ENCODE data around the gene COQ10A.

The COQ10A gene

GRCh38 chr12:56296295-56296694 is 29.6 kb downstream of the COQ10A start:
- TF ChIP-seq POLR2AphosphoS5 (IDR thresholded peaks at IDR 0.05; ENCODE audit: low read depth, low read length) = no peak
- no peak for TF ChIP-seq TAF1 (IDR thresholded peaks at IDR 0.05; ENCODE audit: borderline replicate concordance, insufficient read depth, low read length)
- no peak for TF ChIP-seq SIN3A (IDR thresholded peaks at IDR 0.05; ENCODE audit: borderline replicate concordance, insufficient read depth, low read length)
- TF ChIP-seq FOXP2 (optimal IDR thresholded peaks at IDR 0.05; ENCODE audit: borderline replicate concordance, extremely low read depth, extremely low read length, insufficient read depth) = no peak
- TF ChIP-seq REST (IDR thresholded peaks at IDR 0.05; ENCODE audit: insufficient read depth in 1 of 2, low read depth in 2 of 2, low read length in 2 of 2) = no peak

DNA sequence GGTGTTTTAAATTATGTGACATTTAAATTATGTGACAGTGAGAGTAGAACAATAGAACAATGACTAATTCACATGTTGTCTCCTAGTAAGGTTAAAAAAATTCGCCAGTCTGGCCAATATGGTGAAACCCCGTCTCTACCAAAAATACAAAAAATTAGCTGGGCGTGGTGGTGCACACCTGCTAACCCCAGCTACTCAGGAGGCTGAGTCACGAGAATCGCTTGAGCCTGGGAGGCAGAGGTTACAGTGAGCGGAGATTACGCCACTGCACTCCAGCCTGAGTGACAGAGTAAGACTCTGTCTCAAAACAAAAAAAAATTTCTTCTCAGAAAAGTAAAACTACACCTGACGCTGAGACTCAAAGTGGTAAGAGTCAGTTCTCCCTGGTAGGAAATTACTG is 30.7 kb downstream of the COQ10A start:
- TF ChIP-seq REST (IDR thresholded peaks at IDR 0.05; ENCODE audit: insufficient read depth in 1 of 2, low read depth in 2 of 2, low read length in 2 of 2) (no peak), TAF1 (IDR thresholded peaks at IDR 0.05; ENCODE audit: borderline replicate concordance, insufficient read depth, low read length) (no peak), SIN3A (IDR thresholded peaks at IDR 0.05; ENCODE audit: borderline replicate concordance, insufficient read depth, low read length) (no peak), POLR2AphosphoS5 (IDR thresholded peaks at IDR 0.05; ENCODE audit: low read depth, low read length) (no peak), FOXP2 (optimal IDR thresholded peaks at IDR 0.05; ENCODE audit: borderline replicate concordance, extremely low read depth, extremely low read length, insufficient read depth) (no peak)

GRCh38 chr12:56298828-56299227 is 32.1 kb downstream of the COQ10A start:
- TF ChIP-seq SIN3A (IDR thresholded peaks at IDR 0.05; ENCODE audit: borderline replicate concordance, insufficient read depth, low read length) (no peak), TAF1 (IDR thresholded peaks at IDR 0.05; ENCODE audit: borderline replicate concordance, insufficient read depth, low read length) (no peak), FOXP2 (optimal IDR thresholded peaks at IDR 0.05; ENCODE audit: borderline replicate concordance, extremely low read depth, extremely low read length, insufficient read depth) (no peak), REST (IDR thresholded peaks at IDR 0.05; ENCODE audit: insufficient read depth in 1 of 2, low read depth in 2 of 2, low read length in 2 of 2) (no peak), POLR2AphosphoS5 (IDR thresholded peaks at IDR 0.05; ENCODE audit: low read depth, low read length) (no peak)

DNA sequence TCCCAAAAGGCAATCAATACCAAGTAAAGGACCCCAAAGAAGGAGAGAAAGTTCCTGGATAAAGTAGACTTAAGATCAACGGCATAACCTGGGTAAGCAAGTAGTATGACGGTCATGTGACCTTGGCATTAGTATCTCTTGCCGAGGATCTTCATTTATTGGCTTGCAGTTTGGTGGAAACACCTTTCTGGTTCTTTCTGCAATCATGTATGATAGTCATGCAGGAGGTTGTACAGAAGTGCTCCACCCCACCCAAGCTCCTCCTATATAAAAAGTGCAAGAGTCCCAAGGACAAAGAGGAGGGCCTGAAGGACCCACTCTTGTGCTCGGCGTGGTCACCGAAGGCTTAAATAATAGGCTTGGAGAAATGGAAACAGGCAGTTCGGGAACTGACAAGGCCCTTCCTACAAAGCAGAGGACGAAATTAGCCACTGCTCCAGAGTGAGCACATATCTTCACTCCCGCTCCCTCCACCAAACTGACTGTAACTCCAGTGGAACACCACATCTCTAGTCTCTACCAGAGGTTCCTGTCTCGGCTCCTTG is 32.6 kb downstream of the COQ10A start:
- TF ChIP-seq TAF1 (IDR thresholded peaks at IDR 0.05; ENCODE audit: borderline replicate concordance, insufficient read depth, low read length) = no peak
- no peak for TF ChIP-seq SIN3A (IDR thresholded peaks at IDR 0.05; ENCODE audit: borderline replicate concordance, insufficient read depth, low read length)
- TF ChIP-seq FOXP2 (optimal IDR thresholded peaks at IDR 0.05; ENCODE audit: borderline replicate concordance, extremely low read depth, extremely low read length, insufficient read depth) = no peak
- no peak for TF ChIP-seq REST (IDR thresholded peaks at IDR 0.05; ENCODE audit: insufficient read depth in 1 of 2, low read depth in 2 of 2, low read length in 2 of 2)
- no peak for TF ChIP-seq POLR2AphosphoS5 (IDR thresholded peaks at IDR 0.05; ENCODE audit: low read depth, low read length)

All from PFSK-1 (cell line).